ENCODE data around the gene CFAP100. TPM values are rescaled to one million over a fixed set of nuclear protein-coding genes. Genes with fewer than 3 reads are reported as not detected.

CFAP100 gene
- total RNA-seq, 1 donor from 2014 or later, result not detected

GRCh38 chr3:126380011-126380768 is 14.5 kb upstream of the CFAP100 start:
- no peaks in the 10 kb centered on the region for H3K4me1 Mint-ChIP-seq (ENCODE audit: unreplicated experiment)
- no peak for DNase-seq (ENCODE audit: low spot score)
- no peaks in the 10 kb centered on the region for H3K9me3 Mint-ChIP-seq (ENCODE audit: unreplicated experiment)
- no peak overlapping the region for H3K27ac Mint-ChIP-seq (ENCODE audit: unreplicated experiment)
- no peak for TF ChIP-seq CTCF (IDR thresholded peaks at IDR 0.05; ENCODE audit: unreplicated experiment)
- peaks cover 5% of the 10 kb centered on the region for H3K27me3 Mint-ChIP-seq (ENCODE audit: unreplicated experiment)
- no peaks in the 10 kb centered on the region for H3K36me3 Mint-ChIP-seq (ENCODE audit: low read depth, unreplicated experiment)
- no peak overlapping the region for H3K4me3 Mint-ChIP-seq (ENCODE audit: unreplicated experiment)

GRCh38 chr3:126381966-126382365 is 12.7 kb upstream of the CFAP100 start:
- Mint-ChIP-seq H3K36me3 (ENCODE audit: low read depth, unreplicated experiment) (no peaks in the 10 kb centered on the region), H3K9me3 (ENCODE audit: unreplicated experiment) (no peaks in the 10 kb centered on the region), H3K4me3 (ENCODE audit: unreplicated experiment) (no peak overlapping the region)

GRCh38 chr3:126389112-126389793 is 5.5 kb upstream of the CFAP100 start:
- DNase-seq (ENCODE audit: low spot score), result peak; percentile 84
- H3K9me3 Mint-ChIP-seq (ENCODE audit: unreplicated experiment), result no peaks in the 10 kb centered on the region
- peaks cover 3% of the 10 kb centered on the region for H3K4me1 Mint-ChIP-seq (ENCODE audit: unreplicated experiment)
- H3K36me3 Mint-ChIP-seq (ENCODE audit: low read depth, unreplicated experiment), result no peaks in the 10 kb centered on the region
- TF ChIP-seq CTCF (IDR thresholded peaks at IDR 0.05; ENCODE audit: unreplicated experiment), result peak; percentile 53
- H3K27me3 Mint-ChIP-seq (ENCODE audit: unreplicated experiment), result peaks cover 6% of the 10 kb centered on the region
- H3K4me3 Mint-ChIP-seq (ENCODE audit: unreplicated experiment), result peak overlapping the region; percentile 34
- H3K27ac Mint-ChIP-seq (ENCODE audit: unreplicated experiment), result no peak overlapping the region

More at GRCh38 chr3:126381966-126382365, 12.7 kb upstream of the CFAP100 start:
- Mint-ChIP-seq H3K27ac (ENCODE audit: unreplicated experiment) (no peak overlapping the region), H3K4me1 (ENCODE audit: unreplicated experiment) (no peaks in the 10 kb centered on the region), H3K27me3 (ENCODE audit: unreplicated experiment) (peaks cover 3% of the 10 kb centered on the region)
- DNase-seq (ENCODE audit: low spot score), result no peak
- TF ChIP-seq CTCF (IDR thresholded peaks at IDR 0.05; ENCODE audit: unreplicated experiment), result no peak

- no peaks in the 10 kb centered on the region for H3K36me3 Mint-ChIP-seq (ENCODE audit: low read depth, unreplicated experiment)
- peaks cover 6% of the 10 kb centered on the region for H3K27me3 Mint-ChIP-seq (ENCODE audit: unreplicated experiment)
- no peak overlapping the region for H3K27ac Mint-ChIP-seq (ENCODE audit: unreplicated experiment)
- no peak for DNase-seq (ENCODE audit: low spot score)
- TF ChIP-seq CTCF (IDR thresholded peaks at IDR 0.05; ENCODE audit: unreplicated experiment), result no peak
- H3K4me3 Mint-ChIP-seq (ENCODE audit: unreplicated experiment), result peak overlapping the region; percentile 34
- no peaks in the 10 kb centered on the region for H3K9me3 Mint-ChIP-seq (ENCODE audit: unreplicated experiment)
- H3K4me1 Mint-ChIP-seq (ENCODE audit: unreplicated experiment), result peaks cover 3% of the 10 kb centered on the region
These were observed 4.9 kb upstream of the CFAP100 start for GRCh38 chr3:126389794-126390146.

- no peak overlapping the region for H3K4me3 Mint-ChIP-seq (ENCODE audit: unreplicated experiment)
- TF ChIP-seq CTCF (IDR thresholded peaks at IDR 0.05; ENCODE audit: unreplicated experiment), result no peak
- H3K27ac Mint-ChIP-seq (ENCODE audit: unreplicated experiment), result no peak overlapping the region
- H3K4me1 Mint-ChIP-seq (ENCODE audit: unreplicated experiment), result peaks cover 3% of the 10 kb centered on the region
- H3K27me3 Mint-ChIP-seq (ENCODE audit: unreplicated experiment), result peaks cover 6% of the 10 kb centered on the region
- H3K36me3 Mint-ChIP-seq (ENCODE audit: low read depth, unreplicated experiment), result no peaks in the 10 kb centered on the region
- DNase-seq (ENCODE audit: low spot score), result no peak
- no peaks in the 10 kb centered on the region for H3K9me3 Mint-ChIP-seq (ENCODE audit: unreplicated experiment)
These were observed 4.5 kb upstream of the CFAP100 start for GRCh38 chr3:126390201-126390600.

Data from endothelial cell (in vitro differentiated cells).